Fibroblast of pulmonary artery (primary cell): ENCODE measurements around the gene NTRK1.

ENCODE experiments used
- DNase-seq: peaks from one replicate; pipeline ENCODE4 v3.0.0-alpha.2; 2010; ENCODE audit warnings: low read depth
- H3K4me3 ChIP-seq: replicated peaks from 2 replicates; pipeline ENCODE4 v1.5.1; 2011; ENCODE audit warnings: low read depth, mild to moderate bottlenecking, control low read depth, low read length, moderate library complexity
- CTCF ChIP-seq: IDR thresholded peaks from 2 replicates; pipeline ENCODE4 v1.5.1; 2011; ENCODE audit warnings: mild to moderate bottlenecking, control low read depth, low read length, inconsistent platforms; ENCODE audit errors: missing control alignments

The NTRK1 gene

GRCh38 chr1:156877433-156878170 is 16.9 kb downstream of the NTRK1 start:
- TF ChIP-seq CTCF: no peak
- H3K4me3 ChIP-seq: no peak overlapping the region
- no peak for DNase-seq

GRCh38 chr1:156879876-156880275 is 19.2 kb downstream of the NTRK1 start:
- H3K4me3 ChIP-seq: no peak overlapping the region
- TF ChIP-seq CTCF: no peak
- DNase-seq: no peak

- DNase-seq: no peak
- no peak for TF ChIP-seq CTCF
These were observed 19.8 kb downstream of the NTRK1 start for GRCh38 chr1:156880473-156880872.

GRCh38 chr1:156881101-156881500 is 20.4 kb downstream of the NTRK1 start:
- TF ChIP-seq CTCF: no peak
- H3K4me3 ChIP-seq: no peak overlapping the region
- DNase-seq: no peak

More at GRCh38 chr1:156880473-156880872, 19.8 kb downstream of the NTRK1 start:
- no peak overlapping the region for H3K4me3 ChIP-seq

- no peak for DNase-seq
- TF ChIP-seq CTCF: no peak
- H3K4me3 ChIP-seq: no peak overlapping the region
These were observed 21.0 kb downstream of the NTRK1 start for GRCh38 chr1:156881663-156882062.

- no peak for TF ChIP-seq CTCF
These were observed 21.9 kb downstream of the NTRK1 start for GRCh38 chr1:156882543-156882942.

GRCh38 chr1:156883919-156884318 is 23.3 kb downstream of the NTRK1 start:
- TF ChIP-seq CTCF: no peak
- DNase-seq: no peak

More at GRCh38 chr1:156882543-156882942, 21.9 kb downstream of the NTRK1 start:
- no peak for DNase-seq
- H3K4me3 ChIP-seq: no peak overlapping the region

More at GRCh38 chr1:156883919-156884318, 23.3 kb downstream of the NTRK1 start:
- H3K4me3 ChIP-seq: no peak overlapping the region
